Panc1 (cell line): ENCODE results near the gene MYT1.

Experiments
- CTCF ChIP-seq: fragments of 450-650 bp; IDR thresholded peaks from 2 replicates; pipeline ENCODE4 v1.5.1; 2017; ENCODE audit warnings: mild to moderate bottlenecking
- REST ChIP-seq, 2 experiments: IDR thresholded peaks; 2 replicates each; pipeline ENCODE4 v1.6.1; 2011 to 2012; ENCODE audit warnings: low read depth in 2 of 2, control low read depth in 1 of 2, low read length in 1 of 2, mild to moderate bottlenecking in 1 of 2, moderate library complexity in 1 of 2; ENCODE audit not compliant: insufficient read depth in 1 of 2
- SIN3A ChIP-seq: IDR thresholded peaks from 2 replicates; pipeline ENCODE4 v1.6.1; 2012; ENCODE audit warnings: low read depth, mild to moderate bottlenecking, low read length, moderate library complexity, borderline replicate concordance; ENCODE audit not compliant: insufficient read depth

DNA sequence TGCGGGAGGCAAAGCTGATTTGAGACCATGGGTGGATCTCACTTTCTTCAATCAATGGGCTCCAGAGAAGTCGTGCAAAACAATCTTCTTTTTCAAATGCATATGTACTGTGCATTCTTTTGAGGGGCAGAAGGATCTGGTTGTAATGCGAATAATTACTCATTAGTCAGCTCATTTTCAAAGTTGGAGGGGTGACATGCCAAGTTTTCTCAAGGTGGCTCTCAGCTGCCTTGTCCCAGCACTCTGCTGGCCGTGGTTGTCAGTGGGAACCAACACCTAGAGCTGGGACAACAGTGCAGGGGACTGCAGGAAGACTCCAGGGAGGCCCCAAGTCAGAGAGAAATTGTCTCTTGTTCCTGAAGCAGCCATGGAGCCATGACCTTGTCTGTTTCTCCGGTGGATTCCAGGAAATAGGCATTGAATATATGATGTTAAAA lies 25.3 kb downstream of the MYT1 start:
- TF ChIP-seq CTCF = no peak
- TF ChIP-seq SIN3A = no peak
- no peak for TF ChIP-seq REST (IDR thresholded peaks at IDR 0.05; ENCODE audit: insufficient read depth in 1 of 2, low read depth in 2 of 2, low read length in 1 of 2)
